Mucosa of stomach (tissue), 1 donor: ENCODE measurements around the gene NXPE2.
"Not testable (repeated sequence)": the region's sequence is repeated elsewhere in the genome, so short reads cannot be mapped to it uniquely, and the experiment has no call there.

Source experiments
- H3K27me3 ChIP-seq: one replicate; pipeline ENCODE4 v1.7.0; 2013; ENCODE audit warnings: mild to moderate bottlenecking, low read length; ENCODE audit not compliant: control insufficient read depth, insufficient read depth
- H3K36me3 ChIP-seq: one replicate; pipeline ENCODE4 v1.7.0; 2013; ENCODE audit warnings: low read length; ENCODE audit not compliant: control insufficient read depth, insufficient read depth
- H3K4me1 ChIP-seq: one replicate; pipeline ENCODE4 v1.7.0; 2013; ENCODE audit warnings: mild to moderate bottlenecking, low read length; ENCODE audit not compliant: control insufficient read depth, insufficient read depth
- H3K4me3 ChIP-seq: one replicate; pipeline ENCODE4 v1.7.0; 2013; ENCODE audit warnings: low read length
- H3K9ac ChIP-seq: one replicate; pipeline ENCODE4 v1.7.0; 2013; ENCODE audit warnings: mild to moderate bottlenecking, low read length, moderate library complexity
- H3K9me3 ChIP-seq: one replicate; pipeline ENCODE4 v1.7.0; 2013; ENCODE audit warnings: mild to moderate bottlenecking, low read length, moderate library complexity; ENCODE audit not compliant: control insufficient read depth
- donor health status: Pancreatic carcinoma.

Gene NXPE2

DNA sequence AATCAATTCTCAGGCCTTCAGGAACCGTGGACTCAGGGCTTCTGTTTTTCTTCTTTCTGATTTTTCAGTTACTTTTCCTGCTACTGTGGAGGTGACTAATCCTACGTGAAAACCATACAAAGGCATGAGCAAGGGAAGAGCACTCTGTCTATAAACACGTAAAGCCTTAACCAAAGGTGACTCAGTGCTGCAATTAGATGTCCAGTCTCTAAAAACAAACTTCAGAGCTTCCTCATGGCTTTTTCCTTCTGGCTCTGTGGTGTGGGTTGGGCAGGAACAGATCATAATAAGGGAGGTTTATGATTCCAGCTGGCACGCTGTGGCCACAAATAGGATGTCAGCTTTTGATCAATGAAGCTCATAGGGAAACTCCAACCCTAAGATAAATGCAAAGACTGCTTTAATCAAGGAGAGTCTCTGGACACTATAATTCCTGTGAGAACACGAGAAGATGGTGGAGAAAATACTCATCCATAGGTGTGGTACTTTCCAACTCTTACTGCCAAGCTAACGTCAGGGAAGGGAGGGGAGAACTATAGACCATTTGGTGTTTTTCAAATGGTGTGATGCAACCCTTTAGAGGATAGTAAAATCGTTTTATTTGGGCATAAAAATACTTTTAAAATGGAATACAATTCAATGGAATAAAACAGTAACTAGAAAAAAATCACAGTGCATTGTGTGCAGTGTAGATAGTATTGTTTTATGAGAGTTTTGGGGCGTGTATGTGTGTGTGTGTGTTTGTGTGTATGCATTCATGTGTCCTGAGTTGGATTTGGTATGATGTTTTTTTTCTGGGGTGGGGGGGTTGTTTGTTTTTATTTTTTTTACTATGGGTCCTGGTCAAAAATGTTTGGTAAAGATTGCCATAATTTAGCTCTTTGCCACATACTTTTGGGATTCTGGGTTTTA, at the start of gene NXPE2:
Gene NXPE2, plus strand, starts transcription at position 403 of the 912 bp plus-strand sequence. Its CDS starts 49 bp downstream, at position 452.
- Histone ChIP-seq H3K9me3 (no peaks in the 10 kb centered on the region), H3K9ac (no peak within 1 kb of the TSS), H3K4me1 (no peaks in the 10 kb centered on the region), H3K36me3 (no peaks in the 10 kb centered on the region), H3K27me3 (no peaks in the 10 kb centered on the region), H3K4me3 (no peak within 1 kb of the TSS)

GRCh38 chr11:114631445-114631965, 46.8 kb upstream of the NXPE2 start:
- not testable (repeated sequence) for H3K9me3 ChIP-seq, H3K9ac ChIP-seq, H3K27me3 ChIP-seq, H3K36me3 ChIP-seq, H3K4me1 ChIP-seq, H3K4me3 ChIP-seq

- not testable (repeated sequence) for H3K27me3 ChIP-seq, H3K4me3 ChIP-seq, H3K4me1 ChIP-seq, H3K9ac ChIP-seq, H3K9me3 ChIP-seq, H3K36me3 ChIP-seq
Measured at GRCh38 chr11:114639440-114639839, 38.9 kb upstream of the NXPE2 start.

DNA sequence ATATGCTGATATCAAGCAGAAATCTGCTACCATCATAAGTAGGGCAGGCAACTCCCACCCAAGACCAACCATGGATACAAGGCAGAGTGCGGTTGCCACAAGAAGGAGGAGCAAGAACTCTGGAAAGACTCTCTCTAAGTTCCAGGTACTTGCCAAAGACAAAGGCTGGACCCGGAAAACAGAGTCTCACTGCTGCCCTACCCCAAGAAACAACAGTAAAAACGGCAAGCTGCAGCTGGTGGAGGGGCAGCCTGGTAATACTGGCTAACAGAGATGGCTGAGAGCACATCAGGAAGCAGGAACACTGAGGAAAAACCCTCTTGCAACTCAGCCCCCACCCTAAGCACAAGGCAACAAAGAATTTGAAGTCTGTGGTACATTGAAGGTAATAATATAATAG, 27.7 kb upstream of the NXPE2 start:
- no peaks in the 10 kb centered on the region for H3K36me3 ChIP-seq
- H3K27me3 ChIP-seq: no peaks in the 10 kb centered on the region
- H3K4me3 ChIP-seq: no peak overlapping the region
- no peaks in the 10 kb centered on the region for H3K9me3 ChIP-seq
- no peaks in the 10 kb centered on the region for H3K4me1 ChIP-seq
- no peak overlapping the region for H3K9ac ChIP-seq

DNA sequence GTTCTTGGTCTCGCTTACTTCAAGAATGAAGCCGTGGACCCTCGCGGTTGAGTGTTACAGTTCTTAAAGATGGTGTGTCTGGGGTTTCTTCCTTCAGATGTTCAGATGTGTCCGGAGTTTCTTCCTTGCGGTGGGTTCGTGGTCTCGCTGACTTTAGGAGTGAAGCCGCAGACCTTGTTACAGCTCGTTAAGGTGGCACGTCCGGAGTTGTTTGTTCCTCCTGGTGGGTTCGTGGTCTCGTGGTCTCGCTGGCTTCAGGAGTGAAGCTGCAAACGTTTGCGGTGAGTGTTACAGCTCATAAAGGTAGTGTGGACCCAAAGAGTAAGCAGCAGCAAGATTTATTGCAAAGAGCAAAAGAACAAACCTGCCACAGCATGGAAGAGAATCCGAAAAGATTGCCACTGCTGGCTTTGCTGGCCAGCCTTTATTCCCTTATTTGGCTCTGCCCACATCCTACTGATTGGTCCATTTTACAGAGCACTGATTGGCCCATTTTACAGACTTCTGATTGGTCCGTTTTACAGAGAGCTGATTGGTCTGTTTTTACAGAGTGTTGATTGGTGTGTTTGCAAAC, 27.1 kb upstream of the NXPE2 start:
- Histone ChIP-seq H3K4me1 (no peaks in the 10 kb centered on the region), H3K9me3 (no peaks in the 10 kb centered on the region), H3K9ac (no peak overlapping the region), H3K4me3 (no peak overlapping the region), H3K36me3 (no peaks in the 10 kb centered on the region), H3K27me3 (no peaks in the 10 kb centered on the region)

DNA sequence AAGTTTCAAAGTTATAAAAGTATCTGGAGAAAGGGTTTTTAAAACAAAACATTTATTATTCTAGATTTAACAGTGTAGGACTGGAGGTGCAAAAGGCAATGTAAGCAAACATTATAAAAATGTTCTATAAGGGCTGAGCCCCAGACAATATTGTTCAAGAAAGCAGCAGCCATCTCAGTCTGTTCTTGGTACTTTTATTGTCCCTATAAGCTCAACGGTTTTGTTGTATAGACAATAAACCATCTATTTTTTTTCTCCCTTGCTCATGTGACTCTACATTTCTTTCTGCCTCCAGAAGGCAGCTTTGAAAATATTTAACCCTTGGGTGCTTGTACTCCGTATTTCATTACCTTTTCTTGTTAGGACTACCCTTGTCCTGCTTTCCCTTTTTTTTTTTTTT, 25.2 kb upstream of the NXPE2 start:
- H3K4me1 ChIP-seq: no peaks in the 10 kb centered on the region
- no peaks in the 10 kb centered on the region for H3K36me3 ChIP-seq
- no peaks in the 10 kb centered on the region for H3K9me3 ChIP-seq
- H3K27me3 ChIP-seq: no peaks in the 10 kb centered on the region
- no peak overlapping the region for H3K4me3 ChIP-seq
- H3K9ac ChIP-seq: no peak overlapping the region

DNA sequence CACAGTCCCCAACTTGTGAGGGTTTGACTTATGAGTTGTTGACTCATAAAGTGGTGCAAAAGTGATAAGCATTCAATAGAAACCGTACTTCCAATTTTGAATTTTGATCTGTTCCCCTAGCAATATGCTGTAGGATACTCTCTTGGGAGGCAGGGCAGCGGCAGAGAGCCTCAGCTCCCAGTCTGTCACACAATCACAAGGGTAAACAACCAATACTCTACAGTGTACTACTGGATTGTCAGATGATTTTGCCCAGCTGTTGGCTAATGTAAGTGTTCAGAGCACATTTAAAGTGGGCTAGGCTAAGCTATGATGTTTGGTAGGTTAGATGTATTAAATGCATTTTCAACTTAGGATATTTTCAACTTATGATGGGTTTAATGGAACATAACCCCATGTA, 13.7 kb upstream of the NXPE2 start:
- H3K9me3 ChIP-seq: no peaks in the 10 kb centered on the region
- H3K4me1 ChIP-seq: no peaks in the 10 kb centered on the region
- H3K4me3 ChIP-seq: no peak overlapping the region
- no peaks in the 10 kb centered on the region for H3K27me3 ChIP-seq
- no peak overlapping the region for H3K9ac ChIP-seq
- no peaks in the 10 kb centered on the region for H3K36me3 ChIP-seq

GRCh38 chr11:114666760-114667159, 11.6 kb upstream of the NXPE2 start:
- no peak overlapping the region for H3K9ac ChIP-seq
- no peaks in the 10 kb centered on the region for H3K36me3 ChIP-seq
- no peak overlapping the region for H3K4me3 ChIP-seq
- no peaks in the 10 kb centered on the region for H3K4me1 ChIP-seq
- no peaks in the 10 kb centered on the region for H3K9me3 ChIP-seq
- H3K27me3 ChIP-seq: no peaks in the 10 kb centered on the region

DNA sequence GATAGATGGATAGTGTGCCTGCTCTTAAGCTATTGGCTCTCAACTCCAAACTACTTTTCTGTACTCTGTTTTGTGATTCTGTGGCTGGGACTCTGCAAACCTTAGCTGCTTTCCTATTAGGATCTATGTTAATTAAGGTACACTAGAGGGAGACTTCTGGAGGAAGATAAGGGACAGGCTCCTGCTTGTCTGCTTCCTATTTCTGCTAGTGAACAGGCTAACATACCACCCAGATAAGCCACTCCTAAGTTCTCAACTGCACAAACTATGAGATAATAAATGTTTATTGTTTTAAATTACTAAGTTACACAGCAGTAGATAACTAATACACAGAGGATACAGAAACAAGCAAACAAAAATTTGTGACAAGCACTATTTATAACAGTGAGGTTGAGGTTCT, 10.2 kb upstream of the NXPE2 start:
- Histone ChIP-seq H3K9ac (no peak overlapping the region), H3K9me3 (no peaks in the 10 kb centered on the region), H3K4me3 (no peak overlapping the region), H3K27me3 (no peaks in the 10 kb centered on the region), H3K4me1 (no peaks in the 10 kb centered on the region), H3K36me3 (no peaks in the 10 kb centered on the region)

DNA sequence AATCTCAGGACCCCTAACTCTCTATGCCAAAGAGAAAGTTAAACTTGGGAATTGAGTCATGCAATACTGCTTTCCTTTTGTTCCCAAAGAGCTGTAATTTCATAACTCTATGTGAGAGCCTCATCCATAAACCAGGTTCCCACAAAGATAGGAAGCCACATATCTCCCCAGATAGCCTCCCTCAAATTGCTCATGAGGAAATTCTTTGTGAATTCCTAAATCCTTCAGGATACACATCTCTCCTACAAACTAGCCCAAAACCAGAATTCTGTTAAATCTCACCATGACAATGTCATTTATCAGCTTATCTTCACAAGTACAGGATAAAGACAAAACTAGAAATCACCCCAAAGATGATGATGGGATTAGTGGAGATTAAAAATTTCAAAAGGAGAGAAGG, 4.7 kb upstream of the NXPE2 start:
- Histone ChIP-seq H3K36me3 (no peaks in the 10 kb centered on the region), H3K4me1 (no peaks in the 10 kb centered on the region), H3K9ac (no peak overlapping the region), H3K4me3 (no peak overlapping the region), H3K9me3 (no peaks in the 10 kb centered on the region), H3K27me3 (no peaks in the 10 kb centered on the region)

DNA sequence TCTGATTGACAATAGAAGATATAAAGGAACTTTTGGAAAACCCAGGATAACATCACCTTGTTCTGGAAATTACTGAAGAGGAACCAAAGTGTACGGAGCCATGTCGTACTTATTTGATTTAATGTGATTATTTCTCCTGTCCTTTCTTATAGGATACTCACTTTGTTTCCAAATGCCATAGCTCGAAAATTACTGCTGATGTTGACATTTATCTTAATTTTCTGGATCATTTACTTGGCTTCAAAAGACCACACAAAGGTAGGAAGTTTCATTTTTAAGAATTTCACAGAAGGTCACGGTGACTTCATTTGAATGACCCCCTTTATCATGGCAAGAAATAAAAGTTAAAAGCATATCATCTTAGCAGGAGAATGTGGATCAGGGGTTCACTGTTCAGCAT, 1.2 kb downstream of the NXPE2 start:
- H3K36me3 ChIP-seq: no peaks in the 10 kb centered on the region
- no peaks in the 10 kb centered on the region for H3K9me3 ChIP-seq
- H3K4me3 ChIP-seq: no peak overlapping the region
- H3K27me3 ChIP-seq: no peaks in the 10 kb centered on the region
- H3K4me1 ChIP-seq: no peaks in the 10 kb centered on the region
- no peak overlapping the region for H3K9ac ChIP-seq

DNA sequence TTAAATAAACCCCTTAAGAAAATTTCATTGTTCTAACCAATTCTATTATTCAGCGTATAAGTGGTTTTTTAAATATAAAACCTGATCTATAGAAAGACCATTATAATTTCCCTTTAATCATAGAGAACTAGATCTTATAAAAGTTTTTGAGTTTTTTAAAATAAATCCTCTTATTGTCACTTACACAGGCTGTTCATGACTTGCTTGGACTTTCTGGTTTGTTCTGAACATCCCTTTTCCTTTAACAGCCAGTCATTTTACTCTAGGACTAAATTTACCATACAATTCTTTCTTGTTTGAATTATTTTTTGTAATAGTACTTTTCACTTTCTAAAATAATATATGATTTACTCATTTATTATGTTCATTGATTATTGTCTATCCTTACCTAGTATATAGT, 4.7 kb downstream of the NXPE2 start:
- Histone ChIP-seq H3K27me3 (no peaks in the 10 kb centered on the region), H3K36me3 (no peaks in the 10 kb centered on the region)

More for the DNA sequence above, 4.7 kb downstream of the NXPE2 start:
- H3K9me3 ChIP-seq: no peaks in the 10 kb centered on the region
- no peak overlapping the region for H3K9ac ChIP-seq
- H3K4me1 ChIP-seq: no peaks in the 10 kb centered on the region
- H3K4me3 ChIP-seq: no peak overlapping the region
